Measurements from ENCODE around the gene IL9R. TPM values are rescaled to one million over a fixed set of nuclear protein-coding genes. Genes with fewer than 3 reads are reported as not detected.
A peak's percentile ranks its signal among the peaks of the same experiment; 100 is the strongest.

The IL9R gene
- total RNA-seq, 1 donor from 2014 or later, result not detected

- Histone ChIP-seq H3K4me1 (no peaks in the 10 kb centered on the region), H3K36me3 (no peaks in the 10 kb centered on the region), H3K27ac (no peak overlapping the region), H3K9me3 (no peaks in the 10 kb centered on the region), H3K27me3 (no peaks in the 10 kb centered on the region), H3K4me3 (no peak overlapping the region)
- peak in 1 of 2 donors; percentile 64 for DNase-seq (ENCODE audit: extremely low spot score in 2 of 2)
- intact Hi-C loops (cut with DNase I), result no loop called here
- TF ChIP-seq, protein P1, sequence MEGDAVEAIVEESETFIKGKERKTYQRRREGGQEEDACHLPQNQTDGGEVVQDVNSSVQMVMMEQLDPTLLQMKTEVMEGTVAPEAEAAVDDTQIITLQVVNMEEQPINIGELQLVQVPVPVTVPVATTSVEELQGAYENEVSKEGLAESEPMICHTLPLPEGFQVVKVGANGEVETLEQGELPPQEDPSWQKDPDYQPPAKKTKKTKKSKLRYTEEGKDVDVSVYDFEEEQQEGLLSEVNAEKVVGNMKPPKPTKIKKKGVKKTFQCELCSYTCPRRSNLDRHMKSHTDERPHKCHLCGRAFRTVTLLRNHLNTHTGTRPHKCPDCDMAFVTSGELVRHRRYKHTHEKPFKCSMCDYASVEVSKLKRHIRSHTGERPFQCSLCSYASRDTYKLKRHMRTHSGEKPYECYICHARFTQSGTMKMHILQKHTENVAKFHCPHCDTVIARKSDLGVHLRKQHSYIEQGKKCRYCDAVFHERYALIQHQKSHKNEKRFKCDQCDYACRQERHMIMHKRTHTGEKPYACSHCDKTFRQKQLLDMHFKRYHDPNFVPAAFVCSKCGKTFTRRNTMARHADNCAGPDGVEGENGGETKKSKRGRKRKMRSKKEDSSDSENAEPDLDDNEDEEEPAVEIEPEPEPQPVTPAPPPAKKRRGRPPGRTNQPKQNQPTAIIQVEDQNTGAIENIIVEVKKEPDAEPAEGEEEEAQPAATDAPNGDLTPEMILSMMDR (IDR thresholded peaks at IDR 0.05), result no peak
- TF ChIP-seq POLR2A (IDR thresholded peaks at IDR 0.05) (no peak), POLR2AphosphoS5 (IDR thresholded peaks at IDR 0.05; ENCODE audit: insufficient read depth in 1 of 2, low read depth in 1 of 2) (no peak)
These were observed 4.1 kb downstream of the IL9R start for GRCh38 chrX:156001667-156002021.

- Histone ChIP-seq H3K27me3 (no peaks in the 10 kb centered on the region), H3K27ac (no peak overlapping the region), H3K4me1 (no peaks in the 10 kb centered on the region), H3K36me3 (no peaks in the 10 kb centered on the region), H3K9me3 (no peaks in the 10 kb centered on the region), H3K4me3 (no peak overlapping the region)
- peak in 1 of 2 donors; percentile 55 for DNase-seq (ENCODE audit: extremely low spot score in 2 of 2)
- intact Hi-C loops (cut with DNase I), result no loop called here
- no peak for TF ChIP-seq POLR2A (IDR thresholded peaks at IDR 0.05)
- TF ChIP-seq POLR2AphosphoS5 (IDR thresholded peaks at IDR 0.05; ENCODE audit: insufficient read depth in 1 of 2, low read depth in 1 of 2), result no peak
- TF ChIP-seq, protein P1 (IDR thresholded peaks at IDR 0.05), result no peak
These were observed 5.0 kb downstream of the IL9R start for GRCh38 chrX:156002507-156002906.

- peak in 1 of 2 donors; percentile 91 for DNase-seq (ENCODE audit: extremely low spot score in 2 of 2)
- H3K27ac ChIP-seq, result no peak overlapping the region
- TF ChIP-seq POLR2AphosphoS5 (IDR thresholded peaks at IDR 0.05; ENCODE audit: insufficient read depth in 1 of 2, low read depth in 1 of 2), result no peak
- TF ChIP-seq POLR2A (IDR thresholded peaks at IDR 0.05), result no peak
- TF ChIP-seq, protein P1 (IDR thresholded peaks at IDR 0.05), result no peak
- no peaks in the 10 kb centered on the region for H3K4me1 ChIP-seq
- intact Hi-C loops (cut with DNase I), result no loop called here
- H3K4me3 ChIP-seq, result no peak overlapping the region
- H3K36me3 ChIP-seq, result no peaks in the 10 kb centered on the region
- no peaks in the 10 kb centered on the region for H3K27me3 ChIP-seq
- H3K9me3 ChIP-seq, result no peaks in the 10 kb centered on the region
These were observed 6.1 kb downstream of the IL9R start for GRCh38 chrX:156003486-156004185.

GRCh38 chrX:156004256-156004655 is 6.8 kb downstream of the IL9R start:
- H3K4me1 ChIP-seq, result no peaks in the 10 kb centered on the region
- H3K27ac ChIP-seq, result no peak overlapping the region
- DNase-seq (ENCODE audit: extremely low spot score in 2 of 2), result peak in 1 of 2 donors; percentile 61
- no peaks in the 10 kb centered on the region for H3K9me3 ChIP-seq
- TF ChIP-seq POLR2AphosphoS5 (IDR thresholded peaks at IDR 0.05; ENCODE audit: insufficient read depth in 1 of 2, low read depth in 1 of 2) (no peak), POLR2A (IDR thresholded peaks at IDR 0.05) (no peak)
- TF ChIP-seq, protein P1 (IDR thresholded peaks at IDR 0.05), result no peak
- H3K27me3 ChIP-seq, result no peaks in the 10 kb centered on the region
- intact Hi-C loops (cut with DNase I), result no loop called here
- no peak overlapping the region for H3K4me3 ChIP-seq
- no peaks in the 10 kb centered on the region for H3K36me3 ChIP-seq

GRCh38 chrX:156004740-156005139 is 7.2 kb downstream of the IL9R start:
- intact Hi-C loops (cut with DNase I), result no loop called here
- TF ChIP-seq POLR2AphosphoS5 (IDR thresholded peaks at IDR 0.05; ENCODE audit: insufficient read depth in 1 of 2, low read depth in 1 of 2) (no peak), POLR2A (IDR thresholded peaks at IDR 0.05) (no peak)
- TF ChIP-seq, protein P1 (IDR thresholded peaks at IDR 0.05), result no peak
- Histone ChIP-seq H3K9me3 (no peaks in the 10 kb centered on the region), H3K27ac (no peak overlapping the region), H3K36me3 (no peaks in the 10 kb centered on the region), H3K4me3 (no peak overlapping the region), H3K27me3 (no peaks in the 10 kb centered on the region), H3K4me1 (no peaks in the 10 kb centered on the region)
- DNase-seq (ENCODE audit: extremely low spot score in 2 of 2), result no peak
